HG03575 (cell line): ENCODE measurements around the gene CENPF.
"Not testable (repeated sequence)": the region's sequence is repeated elsewhere in the genome, so short reads cannot be mapped to it uniquely, and the experiment has no call there.

Experiments used
- ATAC-seq: cut with Tn5 transposase; IDR thresholded peaks from one replicate; pipeline ENCODE4 v1.9.1; 2021; ENCODE audit not compliant: unreplicated experiment, insufficient number of reproducible peaks, low FRiP score; ENCODE audit errors: extremely low read depth

CENPF gene

GRCh38 chr1:214648801-214649200 is 45.8 kb downstream of the CENPF start:
- ATAC-seq: no peak

GRCh38 chr1:214649607-214650006 is 46.6 kb downstream of the CENPF start:
- ATAC-seq: no peak

GRCh38 chr1:214650664-214651063 is 47.7 kb downstream of the CENPF start:
- ATAC-seq: no peak

GRCh38 chr1:214657299-214657698 is 54.3 kb downstream of the CENPF start:
- no peak for ATAC-seq

- no peak for ATAC-seq
Observed at GRCh38 chr1:214658175-214658574, 55.2 kb downstream of the CENPF start.

GRCh38 chr1:214658785-214659184 is 55.8 kb downstream of the CENPF start:
- ATAC-seq: no peak

GRCh38 chr1:214660190-214660589 is 57.2 kb downstream of the CENPF start:
- ATAC-seq: no peak

GRCh38 chr1:214660900-214661299 is 57.9 kb downstream of the CENPF start:
- no peak for ATAC-seq

GRCh38 chr1:214662223-214662785 is 59.3 kb downstream of the CENPF start:
- no peak for ATAC-seq

GRCh38 chr1:214664651-214665433 is 61.8 kb downstream of the CENPF start:
- ATAC-seq: no peak

- ATAC-seq: no peak
Observed at GRCh38 chr1:214665606-214666110, 62.7 kb downstream of the CENPF start.

GRCh38 chr1:214666674-214667073 is 63.7 kb downstream of the CENPF start:
- ATAC-seq: no peak

GRCh38 chr1:214670098-214670497 is 67.1 kb downstream of the CENPF start:
- ATAC-seq: no peak

GRCh38 chr1:214673029-214673428 is 70.0 kb downstream of the CENPF start:
- ATAC-seq: not testable (repeated sequence)

GRCh38 chr1:214673576-214673975 is 70.6 kb downstream of the CENPF start:
- ATAC-seq: no peak

GRCh38 chr1:214675524-214675923 is 72.5 kb downstream of the CENPF start:
- ATAC-seq: not testable (repeated sequence)

GRCh38 chr1:214676747-214677146 is 73.8 kb downstream of the CENPF start:
- ATAC-seq: no peak

- ATAC-seq: no peak
Observed at GRCh38 chr1:214677945-214678344, 75.0 kb downstream of the CENPF start.

- ATAC-seq: no peak
Observed at GRCh38 chr1:214678386-214678785, 75.4 kb downstream of the CENPF start.

- ATAC-seq: no peak
Observed at GRCh38 chr1:214683621-214684020, 80.6 kb downstream of the CENPF start.
